Measurements from ENCODE around the gene KLHDC9.

KLHDC9 gene

DNA sequence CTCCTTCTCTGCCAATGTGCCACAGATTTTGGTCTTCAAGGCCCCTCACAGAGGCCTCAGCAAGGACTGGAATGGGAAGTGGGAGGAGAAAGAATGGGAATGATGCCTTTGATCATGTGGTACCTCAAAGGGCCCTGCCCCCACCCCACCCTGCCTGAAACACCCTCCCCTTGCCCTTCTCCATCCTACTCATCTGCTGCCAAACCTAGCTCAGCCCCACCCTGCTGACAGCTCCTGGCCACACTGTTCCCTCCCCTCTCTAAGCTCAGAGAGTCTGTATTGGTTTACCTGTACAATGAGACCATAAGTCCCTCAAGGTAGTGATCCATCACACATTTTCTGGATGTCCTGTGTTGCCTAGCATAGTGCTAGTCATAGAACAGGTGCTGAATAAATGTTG, 21.8 kb upstream of the KLHDC9 start:
- no peak for DNase-seq (ENCODE audit: low read depth)

DNA sequence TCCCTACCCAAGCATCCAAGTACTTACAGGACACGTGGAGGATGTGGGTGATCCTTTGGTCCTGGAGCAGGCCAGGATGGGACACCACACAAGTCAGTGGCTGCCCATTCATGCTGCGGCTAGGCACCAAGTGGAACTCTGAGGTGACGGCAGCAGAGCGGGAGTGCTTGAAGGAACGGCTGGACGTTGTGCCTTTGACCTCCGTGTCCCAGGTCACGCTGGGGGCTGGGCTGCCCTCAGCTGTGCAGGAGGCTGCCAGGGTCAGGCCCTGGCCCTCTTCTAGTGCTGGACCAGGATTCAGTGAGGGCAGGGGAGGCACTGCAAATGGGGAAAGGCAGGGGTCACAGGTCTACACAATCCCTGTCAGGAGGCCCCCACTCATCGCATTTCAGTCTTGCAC, 20.7 kb upstream of the KLHDC9 start:
- no peak for DNase-seq (ENCODE audit: low read depth)

DNA sequence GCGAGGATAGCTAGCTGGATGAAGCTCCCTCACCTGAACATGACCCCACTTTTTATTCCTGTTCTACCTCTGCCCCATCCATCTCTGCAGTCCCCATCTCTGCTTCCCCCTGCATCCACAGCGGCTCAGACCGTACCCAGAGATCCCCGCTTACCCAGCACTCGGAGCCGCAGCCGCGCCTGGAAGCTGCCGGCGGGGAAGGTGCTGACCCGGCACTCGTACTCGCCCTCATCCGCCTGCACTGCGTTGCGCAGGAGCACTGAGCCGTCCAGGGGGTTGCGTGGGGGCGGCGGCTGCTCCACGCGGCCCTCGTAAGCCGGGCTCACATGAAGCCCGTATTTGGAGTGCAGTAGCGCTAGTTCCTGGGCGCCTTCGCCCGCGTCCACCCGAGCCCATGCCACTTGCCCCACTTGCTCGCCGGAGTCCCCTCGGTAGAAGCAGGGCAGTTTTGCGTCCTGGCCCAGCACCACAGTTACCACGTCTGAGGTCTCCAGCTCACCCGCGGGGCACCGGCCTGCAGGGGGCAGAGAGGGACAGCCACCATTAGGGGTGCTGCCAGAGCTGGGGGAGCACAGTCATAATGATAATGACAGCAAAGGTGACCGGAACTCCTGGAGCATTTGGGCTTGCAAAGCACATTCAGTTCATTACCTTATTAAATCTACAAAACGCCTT, 18.6 kb upstream of the KLHDC9 start:
- no peak for DNase-seq (ENCODE audit: low read depth)

DNA sequence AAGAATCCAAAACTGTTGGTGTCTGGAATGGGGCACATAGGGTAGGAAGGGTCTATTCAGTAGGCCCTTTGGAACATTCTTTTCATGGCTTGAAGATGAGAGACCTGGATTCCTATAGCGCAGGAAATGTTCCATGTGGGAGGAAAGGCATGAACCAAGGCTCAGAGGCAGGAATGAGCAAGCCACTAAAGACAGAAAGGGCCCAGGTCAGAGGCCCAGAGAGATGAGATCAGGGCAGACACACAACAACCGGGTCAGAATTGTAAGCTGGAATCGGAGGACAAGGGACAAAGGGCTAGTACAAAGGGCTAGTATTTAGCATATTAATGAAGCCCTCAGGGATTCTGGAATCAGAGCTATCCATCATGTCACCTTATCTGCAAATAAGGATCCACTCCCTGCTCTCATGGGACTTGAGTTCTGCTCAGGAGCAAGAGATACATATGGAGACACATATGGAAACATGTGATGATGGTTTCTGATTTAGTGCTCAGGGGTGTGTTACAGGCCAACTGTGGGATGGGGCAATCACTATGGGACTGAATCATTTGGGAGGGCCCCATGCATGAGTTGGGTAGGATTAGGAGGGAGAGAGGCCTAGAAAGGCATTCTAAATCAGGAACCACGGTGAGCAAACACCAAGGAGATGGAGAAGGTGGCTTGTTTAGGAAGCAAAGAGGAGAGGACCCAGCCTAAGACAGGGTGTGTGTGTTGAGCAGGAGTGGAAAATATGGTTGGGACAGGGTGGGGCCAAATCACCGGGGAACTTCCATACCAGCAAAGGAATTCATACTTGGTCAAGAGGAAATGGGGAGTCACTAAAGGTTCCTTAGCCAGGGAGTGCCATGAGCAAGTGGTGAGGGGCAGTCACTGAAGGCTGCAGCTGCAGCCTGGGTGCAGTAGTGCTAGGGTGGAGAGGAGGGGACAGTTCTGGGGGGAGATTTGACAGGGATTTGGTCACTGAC, 17.4 kb upstream of the KLHDC9 start:
- DNase-seq (ENCODE audit: low read depth), result no peak

DNA sequence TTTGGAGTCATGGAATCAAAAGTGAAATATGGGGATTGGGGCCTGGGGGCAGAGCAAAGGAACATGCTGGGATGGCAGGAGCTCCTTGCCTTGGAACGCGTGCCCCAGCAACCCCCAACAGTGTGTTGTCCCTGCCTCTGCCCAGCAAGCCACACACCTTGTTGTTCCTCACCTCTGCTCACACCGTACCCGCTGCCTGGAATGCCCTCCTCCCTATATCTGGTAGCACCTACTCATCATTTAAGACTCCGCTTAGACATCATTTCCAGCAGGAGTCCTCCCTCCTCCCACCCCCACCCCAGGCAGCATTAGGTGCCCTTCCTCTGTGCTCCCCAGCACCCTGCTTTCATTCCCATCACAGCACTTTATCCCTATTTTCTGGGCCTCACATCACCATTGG, 16.6 kb upstream of the KLHDC9 start:
- DNase-seq (ENCODE audit: low read depth), result no peak

DNA sequence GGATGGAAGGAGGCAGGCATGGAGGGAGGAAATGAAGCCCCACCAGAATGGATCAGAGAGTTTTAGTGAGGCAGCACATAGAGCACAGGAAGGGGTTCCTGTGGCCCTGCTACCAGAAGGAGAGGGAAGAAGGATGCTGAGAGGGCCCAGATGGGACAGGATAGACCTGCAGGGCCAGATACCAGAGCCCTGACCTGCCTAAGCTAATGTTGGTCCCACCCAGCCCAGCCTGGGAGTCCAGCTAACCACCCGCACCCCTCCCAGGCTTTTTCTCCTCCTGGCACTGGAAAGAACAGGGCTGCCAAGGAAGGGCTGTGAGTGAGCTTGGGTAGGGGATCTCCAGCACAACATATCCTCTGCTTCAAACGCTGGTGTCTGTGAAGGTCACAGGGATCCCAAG, 15.7 kb upstream of the KLHDC9 start:
- no peak for DNase-seq (ENCODE audit: low read depth)

DNA sequence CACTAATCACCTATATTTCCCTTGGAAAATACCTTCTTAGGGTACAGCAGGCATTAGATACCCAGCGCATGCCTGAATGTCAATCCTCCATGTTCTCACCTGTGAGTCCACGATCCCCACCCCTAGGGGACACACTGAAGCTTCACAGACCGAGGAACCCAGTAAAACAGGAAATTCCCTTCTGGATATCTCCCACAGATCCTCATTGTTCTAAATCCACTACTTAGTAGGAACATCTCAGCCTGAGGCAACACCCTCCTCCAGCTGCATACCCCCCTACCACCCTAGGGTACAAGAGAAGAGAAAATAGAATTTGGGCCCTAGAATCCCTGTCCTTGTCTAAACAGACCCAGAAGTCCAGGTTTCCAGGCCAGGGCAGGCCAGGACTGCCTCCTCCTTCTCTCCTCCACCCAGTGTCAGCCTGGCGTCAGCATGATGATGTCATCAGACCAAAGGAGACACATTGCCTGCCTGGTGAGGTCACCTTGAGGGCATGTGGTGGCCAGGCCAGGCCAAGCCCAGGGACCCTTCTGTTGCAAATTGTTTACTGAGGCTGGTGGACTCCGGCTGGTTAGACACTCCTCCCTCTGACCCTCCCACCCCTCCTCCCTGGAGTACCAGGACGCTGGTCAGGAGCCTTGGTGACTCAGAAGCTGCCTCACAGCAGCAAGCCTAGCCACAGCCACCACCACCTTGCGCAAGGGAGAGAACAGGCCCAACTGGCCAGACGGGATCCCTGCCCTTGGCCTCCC, 15.0 kb upstream of the KLHDC9 start:
- DNase-seq (ENCODE audit: low read depth), result no peak

DNA sequence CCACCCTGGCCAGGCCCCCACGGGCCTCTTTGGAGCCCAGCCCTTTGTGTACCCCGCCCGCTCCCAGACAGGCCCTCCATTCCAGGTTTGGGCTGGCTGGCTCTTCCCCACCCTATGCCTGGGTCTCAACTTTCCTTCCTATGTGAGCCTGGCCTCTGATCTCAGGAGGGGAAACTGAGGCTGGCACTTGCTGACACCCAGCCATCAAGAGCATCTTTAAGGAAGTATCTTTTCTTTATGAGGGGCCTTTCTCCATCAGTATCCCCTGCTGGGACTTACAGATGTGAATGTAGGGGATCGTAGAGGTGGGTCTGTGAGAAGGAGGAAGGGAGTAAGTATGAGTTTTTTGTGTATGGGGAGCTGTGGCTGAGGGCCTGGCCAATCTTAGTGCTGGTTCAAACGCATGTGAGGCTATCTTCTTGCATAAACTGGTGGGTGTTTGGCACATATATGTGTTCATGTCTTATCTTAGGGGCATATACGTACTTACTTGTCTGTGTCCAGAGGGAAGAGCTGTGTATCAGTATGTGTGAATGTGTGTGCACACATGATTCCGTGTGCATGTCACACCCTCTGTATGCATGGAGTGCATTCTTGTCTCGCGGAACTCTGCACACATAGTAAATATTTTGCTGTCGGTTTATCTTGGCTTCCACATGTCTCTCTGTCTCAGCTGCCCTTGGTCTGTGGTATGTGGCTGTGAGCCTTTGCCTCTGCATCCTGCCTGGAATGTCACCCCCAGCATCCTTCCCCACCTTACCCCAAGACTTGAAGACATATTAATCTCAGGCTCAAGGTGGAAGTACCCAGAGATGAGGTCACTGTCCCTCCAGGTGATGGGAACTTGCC, 14.2 kb upstream of the KLHDC9 start:
- no peak for DNase-seq (ENCODE audit: low read depth)

DNA sequence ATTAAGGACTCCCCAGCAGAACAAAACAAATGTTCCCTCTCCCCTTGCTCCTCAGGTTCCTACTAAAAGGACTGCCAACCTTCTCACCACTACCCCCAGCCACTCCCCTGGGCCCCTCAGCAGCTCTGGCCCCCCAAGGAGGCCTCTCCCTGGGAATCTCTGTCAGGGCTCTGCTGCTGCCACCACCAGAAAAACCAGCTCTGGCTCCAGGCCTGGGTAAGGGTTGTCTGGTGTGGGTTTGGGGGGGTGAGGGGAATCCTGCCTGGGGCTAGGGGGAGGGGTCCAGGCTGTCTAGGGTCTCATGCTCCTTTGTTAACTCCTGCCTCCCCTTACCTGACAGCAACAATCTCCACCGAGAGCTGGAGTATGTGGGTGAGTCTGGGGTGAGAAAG, 13.6 kb upstream of the KLHDC9 start:
- DNase-seq (ENCODE audit: low read depth), result no peak

DNA sequence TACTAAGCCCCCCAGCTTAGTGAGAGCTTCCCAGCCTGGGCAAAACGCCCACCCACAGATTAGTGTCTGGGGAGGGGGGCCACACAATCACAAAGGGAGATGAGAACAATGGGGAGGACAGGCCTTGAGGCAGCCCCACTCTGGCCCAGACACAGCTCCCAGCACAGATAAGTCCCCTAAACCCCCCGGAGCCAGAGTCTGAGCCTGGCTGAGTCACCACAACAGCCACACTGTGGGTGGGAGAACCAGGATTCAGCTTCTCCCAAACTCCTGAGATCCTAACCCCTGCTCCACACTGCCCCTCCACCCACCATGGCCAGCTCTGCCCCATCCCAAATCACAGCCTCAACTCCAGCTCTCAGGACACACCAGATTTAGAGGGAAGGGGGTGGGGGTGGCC, 13.0 kb upstream of the KLHDC9 start:
- no peak for DNase-seq (ENCODE audit: low read depth)

DNA sequence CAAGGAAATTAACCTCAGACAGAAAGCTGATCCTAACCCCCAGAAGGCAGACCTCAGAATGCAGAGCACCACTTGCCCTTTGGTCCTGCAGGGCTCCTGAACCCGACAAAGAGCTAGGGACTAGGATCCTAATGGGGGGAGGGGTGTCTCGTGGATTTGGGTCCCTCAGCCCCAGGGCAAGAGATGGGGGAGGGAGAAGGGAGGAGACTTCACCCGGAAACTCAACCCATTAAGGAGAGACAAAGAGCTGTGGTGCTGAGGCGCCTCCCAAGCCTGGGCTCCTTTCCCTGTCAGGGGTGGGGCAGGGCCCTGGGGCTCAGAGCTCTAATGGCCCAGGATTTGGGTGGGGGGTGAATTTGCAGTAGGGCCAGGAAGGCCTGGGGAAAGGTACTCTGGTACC, 11.7 kb upstream of the KLHDC9 start:
- no peak for DNase-seq (ENCODE audit: low read depth)

DNA sequence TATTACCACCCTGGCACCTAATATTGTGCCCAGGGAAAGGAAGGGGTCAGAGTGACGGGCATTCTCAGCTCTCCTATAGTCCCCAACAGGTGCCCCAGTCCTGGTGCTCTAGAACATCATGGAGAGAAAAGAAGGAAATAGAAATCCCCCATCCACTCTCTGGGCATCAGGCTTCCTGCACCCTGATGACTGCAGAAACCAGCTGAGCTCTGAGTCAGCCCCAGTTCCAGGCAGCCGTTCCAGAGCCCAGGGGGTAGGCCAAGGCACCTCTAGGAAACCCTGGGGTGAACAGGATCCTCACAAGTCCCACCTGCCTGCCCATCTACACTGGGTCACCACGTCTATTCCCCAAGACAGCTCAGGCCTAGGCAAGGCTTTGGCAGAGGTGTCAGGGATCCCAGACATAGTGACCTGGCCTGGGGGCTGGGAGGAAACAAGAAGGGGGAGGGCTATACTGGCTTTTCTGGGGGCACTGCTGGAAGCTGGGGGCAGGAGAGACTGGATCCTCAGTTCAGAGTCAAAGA, 9.5 kb upstream of the KLHDC9 start:
- DNase-seq (ENCODE audit: low read depth), result no peak

DNA sequence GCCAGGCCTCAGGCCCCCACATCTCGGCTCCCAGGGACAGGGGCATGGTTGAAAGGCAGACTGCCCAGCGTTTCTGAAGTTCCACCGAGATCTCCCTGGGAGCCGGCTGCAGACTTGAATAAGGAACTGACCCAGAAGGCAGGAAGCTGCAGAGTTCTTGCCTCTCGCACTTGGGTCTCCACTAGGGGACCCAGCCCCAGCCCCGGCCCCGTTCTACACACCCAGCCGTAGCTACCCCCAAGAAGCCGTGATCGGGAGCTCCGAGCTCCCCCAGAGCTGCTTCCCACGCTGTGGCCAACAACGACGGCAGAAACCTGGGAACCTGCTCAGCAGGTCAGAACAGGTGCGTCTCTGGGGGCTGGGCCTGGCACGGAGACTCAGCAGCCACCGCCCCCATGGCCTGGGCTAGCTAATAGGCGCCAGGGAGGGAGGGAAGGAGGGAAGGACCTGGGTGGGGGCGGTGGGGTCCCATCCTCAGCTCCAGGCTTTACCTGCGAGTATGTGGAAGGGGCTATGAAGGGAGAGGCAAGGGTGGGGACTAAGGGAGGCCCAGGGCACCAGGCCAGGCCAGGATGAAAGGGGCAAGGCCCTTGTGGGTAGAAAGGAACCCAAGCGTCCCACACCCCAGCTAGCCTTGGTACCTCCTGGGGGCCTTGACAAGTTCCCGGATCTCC, 8.8 kb upstream of the KLHDC9 start, which contains the start of gene NECTIN4:
TSS of gene NECTIN4 (minus strand) at position 308 of the 674 bp plus-strand sequence. CDS start at position 46, 262 bp downstream.
- no peak for DNase-seq (ENCODE audit: low read depth)

DNA sequence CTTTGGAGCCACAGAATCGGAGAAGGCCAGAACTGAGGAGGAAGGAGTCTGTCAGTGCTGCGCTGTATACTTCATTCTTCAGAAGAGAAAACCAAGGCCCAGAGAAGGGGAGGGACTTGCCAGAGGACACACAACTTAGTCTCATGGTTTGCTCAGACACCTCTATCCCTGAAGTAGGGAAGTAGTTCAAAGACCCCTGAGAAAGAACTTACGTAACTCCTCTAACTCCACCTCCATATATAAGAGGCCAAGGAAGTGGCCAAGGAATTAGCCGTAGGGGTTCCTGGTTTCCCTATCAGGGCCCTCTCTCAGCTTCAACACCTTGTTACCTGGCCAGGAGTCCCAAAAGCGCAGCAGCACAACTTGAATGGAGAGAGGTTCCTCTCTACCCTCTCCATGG, 8.2 kb upstream of the KLHDC9 start:
- no peak for DNase-seq (ENCODE audit: low read depth)

DNA sequence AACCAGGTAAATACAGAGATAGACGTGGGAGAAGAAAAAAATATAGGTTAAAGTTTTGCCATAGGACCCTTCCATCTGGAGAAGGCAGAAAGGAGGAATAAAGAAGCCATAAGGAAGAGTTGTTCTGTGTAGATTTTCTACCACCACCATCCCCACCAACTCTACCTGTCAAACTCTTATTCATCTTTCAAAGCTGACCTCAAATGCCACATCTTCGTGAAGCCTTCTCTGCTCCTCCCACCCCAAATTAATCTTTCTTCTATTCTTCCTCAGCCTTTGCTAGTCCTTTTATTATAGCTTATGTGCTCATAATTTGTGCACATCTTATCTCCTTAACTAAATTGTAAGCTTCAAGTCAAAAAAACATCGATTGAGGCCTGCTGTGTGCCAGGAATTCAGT, 7.5 kb upstream of the KLHDC9 start:
- DNase-seq (ENCODE audit: low read depth), result no peak

DNA sequence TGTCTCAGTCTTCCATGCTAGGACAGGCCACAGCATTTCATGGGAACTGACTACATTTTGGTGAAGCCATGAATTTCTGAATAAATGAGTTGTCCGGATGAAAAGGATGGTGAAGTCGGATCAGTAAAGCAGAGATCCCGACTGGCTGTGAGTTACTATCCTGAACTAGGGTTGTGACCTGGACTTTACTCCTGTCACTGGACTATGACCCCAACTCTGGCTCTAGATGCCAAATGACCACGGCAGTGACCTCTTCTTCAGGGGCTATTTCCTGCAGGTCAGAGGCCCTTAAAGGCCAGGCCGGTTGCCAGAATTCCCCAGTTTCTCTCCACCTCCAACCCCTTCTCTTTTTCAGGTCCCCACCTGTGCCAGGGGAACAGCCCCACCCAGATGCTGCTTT, 7.1 kb upstream of the KLHDC9 start:
- no peak for DNase-seq (ENCODE audit: low read depth)

DNA sequence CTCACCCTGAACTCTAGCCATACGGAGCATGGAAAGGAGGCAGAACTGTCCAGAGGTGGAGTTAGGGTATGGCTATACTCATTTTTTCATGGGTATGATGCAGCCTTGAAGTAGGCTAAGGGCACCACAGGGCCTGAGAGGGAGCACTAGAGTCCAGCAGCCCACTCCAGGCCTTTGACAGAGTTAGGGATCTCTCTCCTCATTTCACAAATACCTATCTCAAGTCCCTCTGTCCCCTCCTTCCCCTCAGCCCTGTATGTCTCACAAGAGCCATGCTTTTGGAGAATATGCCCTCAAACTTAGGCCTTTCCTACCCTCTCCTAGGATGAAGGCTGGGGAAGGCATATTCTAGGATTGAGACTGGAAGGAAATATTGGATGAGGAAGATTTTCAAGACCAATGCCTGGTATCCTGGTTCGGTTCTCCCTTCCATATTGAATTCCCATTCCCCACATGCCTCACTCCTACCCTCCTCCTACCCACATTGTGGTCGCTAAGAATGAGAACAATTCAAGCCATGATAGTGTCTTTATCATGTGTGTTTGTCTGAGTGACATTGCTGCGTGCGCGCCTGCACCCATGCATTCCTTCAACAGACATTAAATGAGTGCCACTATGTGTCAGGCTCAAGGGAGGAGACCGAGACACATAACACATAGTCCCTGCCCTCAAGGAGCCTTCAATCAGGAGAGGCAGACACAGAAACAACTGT, 6.2 kb upstream of the KLHDC9 start:
- no peak for DNase-seq (ENCODE audit: low read depth)

DNA sequence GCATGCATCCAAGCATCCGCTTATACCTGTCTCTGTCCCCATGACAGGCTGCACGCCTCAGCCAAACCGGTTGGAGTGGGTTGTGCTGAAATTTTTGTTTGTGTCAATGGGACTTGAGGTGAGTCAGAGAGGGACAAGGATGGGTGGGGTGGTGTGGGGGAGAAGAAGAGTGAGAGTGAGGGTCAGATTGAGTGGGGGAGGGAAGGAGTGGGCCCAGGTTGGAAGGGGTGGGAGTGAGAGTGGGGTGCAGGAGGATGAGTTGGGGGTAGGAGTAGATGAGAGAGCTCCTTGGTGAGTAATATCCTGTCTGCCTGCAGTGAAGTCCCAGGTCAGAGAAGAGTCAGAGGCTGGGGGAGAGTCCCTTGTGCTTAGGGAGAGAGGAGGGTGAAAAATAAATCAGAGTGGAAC, 5.5 kb upstream of the KLHDC9 start:
- DNase-seq (ENCODE audit: low read depth), result no peak

DNA sequence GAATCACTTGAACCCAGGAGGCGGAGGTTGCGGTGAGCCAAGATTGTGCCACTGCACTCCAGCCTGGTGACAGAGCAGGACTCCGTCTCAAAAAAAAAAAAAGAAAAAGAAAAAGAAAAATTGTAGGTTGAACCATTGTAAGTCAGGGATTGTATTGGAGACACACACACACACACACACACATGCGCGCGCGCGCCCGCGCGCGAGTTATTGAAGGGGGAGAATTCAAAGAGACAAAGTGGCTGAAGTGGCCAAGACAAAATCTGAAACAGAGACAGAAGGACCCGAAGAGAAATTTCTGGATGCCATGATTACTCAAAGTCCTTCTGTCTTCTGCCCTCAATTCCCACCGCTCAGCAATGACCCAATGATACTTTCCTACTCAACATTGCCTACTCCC, 3.7 kb upstream of the KLHDC9 start:
- DNase-seq (ENCODE audit: low read depth), result no peak

DNA sequence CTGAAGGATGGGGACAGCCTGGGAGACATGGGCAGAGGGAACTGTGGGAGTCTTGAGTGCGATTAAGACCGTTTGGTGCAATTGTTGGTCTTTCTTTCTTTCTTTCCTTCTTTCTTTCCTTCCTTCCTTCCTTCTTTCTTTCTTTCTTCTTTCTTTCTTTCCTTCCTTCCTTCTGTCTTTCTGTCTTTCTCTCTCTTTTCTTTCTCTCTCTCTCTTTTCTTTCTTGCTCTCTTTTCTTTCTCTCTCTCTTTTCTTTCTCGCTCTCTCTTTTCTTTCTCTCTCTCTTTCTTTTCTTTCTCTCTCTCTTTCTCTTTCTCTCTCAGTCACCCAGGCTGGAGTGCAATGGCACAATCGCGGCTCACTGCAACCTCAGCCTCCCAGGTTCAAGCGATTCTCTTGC, 2.9 kb upstream of the KLHDC9 start:
- DNase-seq (ENCODE audit: low read depth), result no peak

All from CMK (cell line).